Limb (tissue), 2 donors: ENCODE results near the gene USP32.
A peak's percentile ranks its signal among the peaks of the same experiment; 100 is the strongest.
"Not testable (repeated sequence)": the region's sequence is repeated elsewhere in the genome, so short reads cannot be mapped to it uniquely, and the experiment has no call there.

Experiments
- DNase-seq, 2 donors: peaks; one replicate each; pipeline ENCODE4 v3.0.0-alpha.2; 2016; ENCODE audit errors: extremely low spot score in 2 of 2

The USP32 gene

GRCh38 chr17:60176763-60177162 is 215.2 kb downstream of the USP32 start:
- DNase-seq = not testable (repeated sequence)

GRCh38 chr17:60174767-60175166 is 217.2 kb downstream of the USP32 start:
- DNase-seq = not testable (repeated sequence)

GRCh38 chr17:60174035-60174434 is 217.9 kb downstream of the USP32 start:
- DNase-seq = no peak

GRCh38 chr17:60173304-60173819 is 218.6 kb downstream of the USP32 start:
- DNase-seq = no peak

- DNase-seq = no peak
Measured at GRCh38 chr17:60171753-60172079, 220.2 kb downstream of the USP32 start.

- DNase-seq = peak in 1 of 2 donors; percentile 12
Measured at GRCh38 chr17:60170835-60171752, 220.8 kb downstream of the USP32 start.

GRCh38 chr17:60169921-60170817 is 221.8 kb downstream of the USP32 start:
- peak in 1 of 2 donors; percentile 18 for DNase-seq

GRCh38 chr17:60168654-60169053 is 223.3 kb downstream of the USP32 start:
- DNase-seq = no peak

- DNase-seq = peak in 1 of 2 donors; percentile 11
Measured at GRCh38 chr17:60167065-60167741, 224.7 kb downstream of the USP32 start.

GRCh38 chr17:60165971-60166370 is 226.0 kb downstream of the USP32 start:
- DNase-seq = no peak

GRCh38 chr17:60165223-60165622 is 226.7 kb downstream of the USP32 start:
- no peak for DNase-seq

- no peak for DNase-seq
Measured at GRCh38 chr17:60164697-60165096, 227.2 kb downstream of the USP32 start.

- no peak for DNase-seq
Measured at GRCh38 chr17:60164164-60164563, 227.8 kb downstream of the USP32 start.

GRCh38 chr17:60163108-60163784 is 228.7 kb downstream of the USP32 start:
- DNase-seq = no peak

- no peak for DNase-seq
Measured at GRCh38 chr17:60161598-60162330, 230.2 kb downstream of the USP32 start.

- peak in 1 of 2 donors; percentile 24 for DNase-seq
Measured at GRCh38 chr17:60160829-60161501, 231.0 kb downstream of the USP32 start.

- DNase-seq = no peak
Measured at GRCh38 chr17:60159479-60159866, 232.5 kb downstream of the USP32 start.

- peak in 1 of 2 donors; percentile 21 for DNase-seq
Measured at GRCh38 chr17:60158751-60159478, 233.0 kb downstream of the USP32 start.

GRCh38 chr17:60157487-60158040 is 234.4 kb downstream of the USP32 start:
- peak in 1 of 2 donors; percentile 23 for DNase-seq
